RWPE1 (cell line): ENCODE data around the gene NRP2.

Source experiments
- CTCF ChIA-PET: fragments of 350-600 bp; sonication (Branson Sonifier 250); formaldehyde crosslinking; extraction: SDS; loops from one replicate; lab custom pipeline; 2021; lab: Yijun Ruan, JAX
- POLR2A ChIA-PET: fragments of 400-600 bp; formaldehyde crosslinking; extraction: SDS; loops from one replicate; lab custom pipeline; 2020; ENCODE audit warnings: antibody characterized with exemption; ENCODE audit not compliant: low non-redundant PET; lab: Yijun Ruan, JAX
- DNase-seq: peaks from one replicate; pipeline ENCODE4 v3.0.0; 2012; ENCODE audit warnings: low spot score
- H3K27ac ChIP-seq: fragments of 450-650 bp; 2 replicates; pipeline ENCODE4 v1.5.1; 2017
- CTCF ChIP-seq: fragments of 450-650 bp; conservative IDR thresholded peaks from 2 replicates; pipeline ENCODE4 v1.5.1; 2017; ENCODE audit warnings: low read depth, mild to moderate bottlenecking

NRP2 gene

GRCh38 chr2:205698286-205699268, 16.3 kb downstream of the NRP2 start:
- CTCF ChIA-PET, result no interaction called here

GRCh38 chr2:205699515-205700289, 17.4 kb downstream of the NRP2 start:
- DNase-seq, result no peak
- POLR2A ChIA-PET, result no interaction called here
- TF ChIP-seq CTCF, result no peak
- no peak overlapping the region for H3K27ac ChIP-seq
- CTCF ChIA-PET, result no interaction called here

More at GRCh38 chr2:205698286-205699268, 16.3 kb downstream of the NRP2 start:
- no peak for DNase-seq
- no peak overlapping the region for H3K27ac ChIP-seq
- POLR2A ChIA-PET, result interaction anchor here (0.6 kb wide), 1 partner anchor 63 kb away, joined by 3 read pairs; no protein-coding TSS in a partner anchor
- no peak for TF ChIP-seq CTCF

- POLR2A ChIA-PET, result no interaction called here
- peak overlapping the region; percentile 15; the same call in 1 of the 2 replicates for H3K27ac ChIP-seq
- DNase-seq, result no peak
- CTCF ChIA-PET, result no interaction called here
- no peak for TF ChIP-seq CTCF
Measured at GRCh38 chr2:205700331-205701132, 18.2 kb downstream of the NRP2 start.

- POLR2A ChIA-PET, result interaction anchor here (0.6 kb wide), 1 partner anchor 10 kb away, joined by 3 read pairs; no protein-coding TSS in a partner anchor
- peak overlapping the region; percentile 15; the same call in 1 of the 2 replicates for H3K27ac ChIP-seq
- no peak for TF ChIP-seq CTCF
- no peak for DNase-seq
- CTCF ChIA-PET, result no interaction called here
Measured at GRCh38 chr2:205701509-205701908, 19.2 kb downstream of the NRP2 start.

GRCh38 chr2:205702576-205702975, 20.3 kb downstream of the NRP2 start:
- H3K27ac ChIP-seq, result no peak overlapping the region
- POLR2A ChIA-PET, result no interaction called here
- DNase-seq, result peak; percentile 29
- CTCF ChIA-PET, result no interaction called here
- no peak for TF ChIP-seq CTCF
